HepG2 (cell line): ENCODE results near the gene STUB1. TPM values are rescaled to one million over a fixed set of nuclear protein-coding genes. Genes with fewer than 3 reads are reported as not detected.

ENCODE experiments used
- EED ChIP-seq: sonication (generic); formaldehyde crosslinking; IDR thresholded peaks from 2 replicates; pipeline ENCODE4 v1.5.0; 2020; ENCODE audit warnings: mild to moderate bottlenecking, missing genetic modification reagents
- GATAD2A ChIP-seq: IDR thresholded peaks from 2 replicates; pipeline ENCODE4 v1.6.1; 2016
- GTF3A ChIP-seq: sonication (generic); formaldehyde crosslinking; conservative IDR thresholded peaks from 2 replicates; pipeline ENCODE4 v1.4.0; 2020; ENCODE audit warnings: mild to moderate bottlenecking, missing genetic modification reagents
- HCFC1 ChIP-seq: fragments of 150-350 bp; IDR thresholded peaks from 2 replicates; pipeline ENCODE4 v1.6.1; 2014; ENCODE audit warnings: low read depth, low read length
- IKZF4 ChIP-seq: sonication (generic); formaldehyde crosslinking; IDR thresholded peaks from 2 replicates; pipeline ENCODE4 v1.5.1; 2020; ENCODE audit warnings: borderline replicate concordance, mild to moderate bottlenecking, low read depth, missing genetic modification reagents; ENCODE audit errors: not compliant biosample characterization
- KLF16 ChIP-seq, 2 experiments: sonication (generic) in 1 of 2; formaldehyde crosslinking in 1 of 2; IDR thresholded peaks; 2 replicates each; pipeline versions ENCODE4 v1.6.1 to v1.8.0; 2016 to 2023; ENCODE audit warnings: missing genetic modification reagents in 2 of 2, missing compliant biosample characterization in 1 of 2
- LCORL ChIP-seq, 2 experiments: fragments of 450-650 bp in 1 of 2; sonication (generic) in 1 of 2; formaldehyde crosslinking in 1 of 2; IDR thresholded peaks; 2 replicates each; pipeline versions ENCODE4 v1.5.0 to v1.6.1; 2017 to 2020; ENCODE audit warnings: antibody characterized with exemption in 1 of 2, missing genetic modification reagents in 1 of 2
- MED8 ChIP-seq: sonication (generic); formaldehyde crosslinking; IDR thresholded peaks from 2 replicates; pipeline ENCODE4 v1.8.1; 2023; ENCODE audit warnings: mild to moderate bottlenecking, missing genetic modification reagents; ENCODE audit not compliant: insufficient replicate concordance
- NFATC3 ChIP-seq: sonication (generic); formaldehyde crosslinking; IDR thresholded peaks from 2 replicates; pipeline ENCODE4 v1.5.1; 2020; ENCODE audit warnings: mild to moderate bottlenecking, missing genetic modification reagents
- PHF20 ChIP-seq: sonication (generic); formaldehyde crosslinking; IDR thresholded peaks from 2 replicates; pipeline ENCODE4 v1.5.0; 2020; ENCODE audit warnings: mild to moderate bottlenecking, missing genetic modification reagents
- REL ChIP-seq: sonication (generic); formaldehyde crosslinking; conservative IDR thresholded peaks from 2 replicates; pipeline ENCODE4 v1.8.0; 2022; ENCODE audit warnings: mild to moderate bottlenecking, missing genetic modification reagents, moderate library complexity
- RXRA ChIP-seq: sonication (generic); formaldehyde crosslinking; IDR thresholded peaks from 2 replicates; pipeline ENCODE4 v1.5.1; 2020; ENCODE audit warnings: missing genetic modification reagents
- SOX6 ChIP-seq, 2 experiments: fragments of 450-650 bp in 1 of 2; sonication (generic) in 1 of 2; formaldehyde crosslinking in 1 of 2; IDR thresholded peaks; 2 replicates each; pipeline versions ENCODE4 v1.4.0 to v1.6.1; 2017 to 2020; ENCODE audit warnings: antibody characterized with exemption in 1 of 2, mild to moderate bottlenecking in 1 of 2, missing genetic modification reagents in 1 of 2
- TEAD3 ChIP-seq: optimal IDR thresholded peaks from 2 replicates; pipeline ENCODE3; 2016; ENCODE audit warnings: borderline replicate concordance
- ZNF205 ChIP-seq: IDR thresholded peaks from 2 replicates; pipeline ENCODE4 v1.6.1; 2018; ENCODE audit warnings: missing biosample characterization, missing genetic modification reagents
- ZNF317 ChIP-seq: sonication (generic); formaldehyde crosslinking; IDR thresholded peaks from 2 replicates; pipeline ENCODE4 v1.5.0; 2020; ENCODE audit warnings: mild to moderate bottlenecking, missing genetic modification reagents
- ZNF484 ChIP-seq: sonication (generic); formaldehyde crosslinking; IDR thresholded peaks from 2 replicates; pipeline ENCODE4 v1.5.1; 2020; ENCODE audit warnings: mild to moderate bottlenecking, low read depth, missing genetic modification reagents, borderline replicate concordance
- polyA plus RNA-seq, 8 experiments: library from polyadenylated mRNA; depleted of rRNA in 3 of 8; stranded (reverse) in 7 of 8; unstranded in 1 of 8; fragments of >200 nt; fragmentation: Illumina TruSeq in 4 of 8; extraction: Trizol in 4 of 8; gene quantifications; 2 replicates each; pipeline versions ENCODE4 v1.2.1 to v1.2.3, GENCODE V29; 2011 to 2016; ENCODE audit warnings: low read depth in 4 of 8, missing spikeins in 1 of 8, mixed read lengths in 1 of 8; ENCODE audit not compliant: insufficient read depth in 1 of 8
- total RNA-seq, 5 experiments: library from RNA; depleted of rRNA; stranded (reverse); fragments of >200 nt; fragmentation: Illumina TruSeq; extraction: Trizol; gene quantifications; 2 replicates each; pipeline ENCODE4 v1.2.3, GENCODE V29; 2016; ENCODE audit warnings: low read depth in 1 of 5
- TF ChIP-seq, protein P1 (sequence below): IDR thresholded peaks from 2 replicates; pipeline ENCODE4 v1.6.1; 2012; ENCODE audit warnings: low read length, improper control_type of control experiment
- TF ChIP-seq, protein P2 (sequence below): sonication (generic); formaldehyde crosslinking; conservative IDR thresholded peaks from 2 replicates; pipeline ENCODE4 v1.4.0; 2020; ENCODE audit warnings: missing genetic modification reagents
- TF ChIP-seq, protein P3 (sequence below): sonication (generic); formaldehyde crosslinking; IDR thresholded peaks from 2 replicates; pipeline ENCODE4 v1.8.1; 2023; ENCODE audit warnings: mild to moderate bottlenecking, missing genetic modification reagents
- TF ChIP-seq, protein P4 (sequence below): sonication (generic); formaldehyde crosslinking; IDR thresholded peaks from 2 replicates; pipeline ENCODE4 v1.5.0; 2020; ENCODE audit warnings: missing genetic modification reagents
- TF ChIP-seq, protein P5 (sequence below): sonication (generic); formaldehyde crosslinking; IDR thresholded peaks from 2 replicates; pipeline ENCODE4 v1.9.0; 2021; ENCODE audit warnings: missing genetic modification reagents, borderline replicate concordance

STUB1 gene
- total and polyA plus RNA-seq, 2 of the 13 experiments (the other 11 are each of a cell fraction or from before 2014, with no cell fraction given) = 52.9 to 78.2 TPM

DNA sequence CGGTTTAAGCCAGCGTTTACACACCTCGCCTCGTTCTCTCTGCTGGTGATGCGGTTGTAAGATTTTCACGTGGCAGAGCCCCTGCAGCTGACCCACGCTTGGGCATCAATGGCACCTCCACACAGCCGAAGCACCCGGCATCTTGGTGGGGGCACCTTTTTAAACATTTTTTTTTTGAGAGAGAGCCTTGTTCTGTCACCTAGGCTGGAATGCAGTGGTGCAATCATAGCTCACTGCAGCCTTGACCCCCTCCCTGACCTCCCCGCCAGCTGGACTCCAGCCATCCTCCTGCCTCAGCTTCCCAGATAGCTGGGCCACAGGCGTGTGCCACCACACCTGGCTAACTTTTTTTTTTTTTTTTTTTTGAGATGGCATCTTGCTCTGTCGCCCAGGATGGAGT, 26.2 kb upstream of the STUB1 start (continued):
- TF ChIP-seq MED8 (no peak), RXRA (CRISPR knock-in tag) (peak; percentile 60; the same call in 1 of the 2 replicates), ZNF484 (CRISPR knock-in tag) (no peak), GATAD2A (CRISPR knock-in tag) (peak; percentile 44; the same call in 1 of the 2 replicates), HCFC1 (no peak), EED (no peak), TEAD3 (CRISPR knock-in tag) (peak; percentile 93), KLF16 (CRISPR knock-in tag; IDR thresholded peaks at IDR 0.05) (no peak), NFATC3 (CRISPR knock-in tag) (no peak), ZNF317 (CRISPR knock-in tag) (no peak), SOX6 (IDR thresholded peaks at IDR 0.05) (no peak), SOX6 (CRISPR knock-in tag; IDR thresholded peaks at IDR 0.05) (0 out of 2 replicates have a peak, but pooled peaks have one; percentile 28), PHF20 (CRISPR knock-in tag) (no peak), GTF3A (CRISPR knock-in tag) (no peak), ZNF205 (CRISPR knock-in tag) (no peak), LCORL (IDR thresholded peaks at IDR 0.05) (no peak), LCORL (CRISPR knock-in tag; IDR thresholded peaks at IDR 0.05) (0 out of 2 replicates have a peak, but pooled peaks have one; percentile 44), IKZF4 (CRISPR knock-in tag) (no peak), REL (no peak)
- TF ChIP-seq, protein P1, sequence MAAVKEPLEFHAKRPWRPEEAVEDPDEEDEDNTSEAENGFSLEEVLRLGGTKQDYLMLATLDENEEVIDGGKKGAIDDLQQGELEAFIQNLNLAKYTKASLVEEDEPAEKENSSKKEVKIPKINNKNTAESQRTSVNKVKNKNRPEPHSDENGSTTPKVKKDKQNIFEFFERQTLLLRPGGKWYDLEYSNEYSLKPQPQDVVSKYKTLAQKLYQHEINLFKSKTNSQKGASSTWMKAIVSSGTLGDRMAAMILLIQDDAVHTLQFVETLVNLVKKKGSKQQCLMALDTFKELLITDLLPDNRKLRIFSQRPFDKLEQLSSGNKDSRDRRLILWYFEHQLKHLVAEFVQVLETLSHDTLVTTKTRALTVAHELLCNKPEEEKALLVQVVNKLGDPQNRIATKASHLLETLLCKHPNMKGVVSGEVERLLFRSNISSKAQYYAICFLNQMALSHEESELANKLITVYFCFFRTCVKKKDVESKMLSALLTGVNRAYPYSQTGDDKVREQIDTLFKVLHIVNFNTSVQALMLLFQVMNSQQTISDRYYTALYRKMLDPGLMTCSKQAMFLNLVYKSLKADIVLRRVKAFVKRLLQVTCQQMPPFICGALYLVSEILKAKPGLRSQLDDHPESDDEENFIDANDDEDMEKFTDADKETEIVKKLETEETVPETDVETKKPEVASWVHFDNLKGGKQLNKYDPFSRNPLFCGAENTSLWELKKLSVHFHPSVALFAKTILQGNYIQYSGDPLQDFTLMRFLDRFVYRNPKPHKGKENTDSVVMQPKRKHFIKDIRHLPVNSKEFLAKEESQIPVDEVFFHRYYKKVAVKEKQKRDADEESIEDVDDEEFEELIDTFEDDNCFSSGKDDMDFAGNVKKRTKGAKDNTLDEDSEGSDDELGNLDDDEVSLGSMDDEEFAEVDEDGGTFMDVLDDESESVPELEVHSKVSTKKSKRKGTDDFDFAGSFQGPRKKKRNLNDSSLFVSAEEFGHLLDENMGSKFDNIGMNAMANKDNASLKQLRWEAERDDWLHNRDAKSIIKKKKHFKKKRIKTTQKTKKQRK = no peak
- TF ChIP-seq, protein P2, sequence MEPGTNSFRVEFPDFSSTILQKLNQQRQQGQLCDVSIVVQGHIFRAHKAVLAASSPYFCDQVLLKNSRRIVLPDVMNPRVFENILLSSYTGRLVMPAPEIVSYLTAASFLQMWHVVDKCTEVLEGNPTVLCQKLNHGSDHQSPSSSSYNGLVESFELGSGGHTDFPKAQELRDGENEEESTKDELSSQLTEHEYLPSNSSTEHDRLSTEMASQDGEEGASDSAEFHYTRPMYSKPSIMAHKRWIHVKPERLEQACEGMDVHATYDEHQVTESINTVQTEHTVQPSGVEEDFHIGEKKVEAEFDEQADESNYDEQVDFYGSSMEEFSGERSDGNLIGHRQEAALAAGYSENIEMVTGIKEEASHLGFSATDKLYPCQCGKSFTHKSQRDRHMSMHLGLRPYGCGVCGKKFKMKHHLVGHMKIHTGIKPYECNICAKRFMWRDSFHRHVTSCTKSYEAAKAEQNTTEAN (CRISPR knock-in tag) = no peak
- TF ChIP-seq, protein P3, sequence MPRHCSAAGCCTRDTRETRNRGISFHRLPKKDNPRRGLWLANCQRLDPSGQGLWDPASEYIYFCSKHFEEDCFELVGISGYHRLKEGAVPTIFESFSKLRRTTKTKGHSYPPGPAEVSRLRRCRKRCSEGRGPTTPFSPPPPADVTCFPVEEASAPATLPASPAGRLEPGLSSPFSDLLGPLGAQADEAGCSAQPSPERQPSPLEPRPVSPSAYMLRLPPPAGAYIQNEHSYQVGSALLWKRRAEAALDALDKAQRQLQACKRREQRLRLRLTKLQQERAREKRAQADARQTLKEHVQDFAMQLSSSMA (CRISPR knock-in tag) = no peak
- TF ChIP-seq, protein P4, sequence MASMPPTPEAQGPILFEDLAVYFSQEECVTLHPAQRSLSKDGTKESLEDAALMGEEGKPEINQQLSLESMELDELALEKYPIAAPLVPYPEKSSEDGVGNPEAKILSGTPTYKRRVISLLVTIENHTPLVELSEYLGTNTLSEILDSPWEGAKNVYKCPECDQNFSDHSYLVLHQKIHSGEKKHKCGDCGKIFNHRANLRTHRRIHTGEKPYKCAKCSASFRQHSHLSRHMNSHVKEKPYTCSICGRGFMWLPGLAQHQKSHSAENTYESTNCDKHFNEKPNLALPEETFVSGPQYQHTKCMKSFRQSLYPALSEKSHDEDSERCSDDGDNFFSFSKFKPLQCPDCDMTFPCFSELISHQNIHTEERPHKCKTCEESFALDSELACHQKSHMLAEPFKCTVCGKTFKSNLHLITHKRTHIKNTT = no peak
- TF ChIP-seq, protein P5, sequence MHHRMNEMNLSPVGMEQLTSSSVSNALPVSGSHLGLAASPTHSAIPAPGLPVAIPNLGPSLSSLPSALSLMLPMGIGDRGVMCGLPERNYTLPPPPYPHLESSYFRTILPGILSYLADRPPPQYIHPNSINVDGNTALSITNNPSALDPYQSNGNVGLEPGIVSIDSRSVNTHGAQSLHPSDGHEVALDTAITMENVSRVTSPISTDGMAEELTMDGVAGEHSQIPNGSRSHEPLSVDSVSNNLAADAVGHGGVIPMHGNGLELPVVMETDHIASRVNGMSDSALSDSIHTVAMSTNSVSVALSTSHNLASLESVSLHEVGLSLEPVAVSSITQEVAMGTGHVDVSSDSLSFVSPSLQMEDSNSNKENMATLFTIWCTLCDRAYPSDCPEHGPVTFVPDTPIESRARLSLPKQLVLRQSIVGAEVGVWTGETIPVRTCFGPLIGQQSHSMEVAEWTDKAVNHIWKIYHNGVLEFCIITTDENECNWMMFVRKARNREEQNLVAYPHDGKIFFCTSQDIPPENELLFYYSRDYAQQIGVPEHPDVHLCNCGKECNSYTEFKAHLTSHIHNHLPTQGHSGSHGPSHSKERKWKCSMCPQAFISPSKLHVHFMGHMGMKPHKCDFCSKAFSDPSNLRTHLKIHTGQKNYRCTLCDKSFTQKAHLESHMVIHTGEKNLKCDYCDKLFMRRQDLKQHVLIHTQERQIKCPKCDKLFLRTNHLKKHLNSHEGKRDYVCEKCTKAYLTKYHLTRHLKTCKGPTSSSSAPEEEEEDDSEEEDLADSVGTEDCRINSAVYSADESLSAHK = no peak
